CD4-positive, alpha-beta T cell treated with Interleukin-4 for 4 hours (primary cell): ENCODE measurements around the gene PLVAP.

ENCODE experiments used
- DNase-seq: peaks from one replicate; pipeline ENCODE4 v3.0.0-alpha.2; 2020

The PLVAP gene

DNA sequence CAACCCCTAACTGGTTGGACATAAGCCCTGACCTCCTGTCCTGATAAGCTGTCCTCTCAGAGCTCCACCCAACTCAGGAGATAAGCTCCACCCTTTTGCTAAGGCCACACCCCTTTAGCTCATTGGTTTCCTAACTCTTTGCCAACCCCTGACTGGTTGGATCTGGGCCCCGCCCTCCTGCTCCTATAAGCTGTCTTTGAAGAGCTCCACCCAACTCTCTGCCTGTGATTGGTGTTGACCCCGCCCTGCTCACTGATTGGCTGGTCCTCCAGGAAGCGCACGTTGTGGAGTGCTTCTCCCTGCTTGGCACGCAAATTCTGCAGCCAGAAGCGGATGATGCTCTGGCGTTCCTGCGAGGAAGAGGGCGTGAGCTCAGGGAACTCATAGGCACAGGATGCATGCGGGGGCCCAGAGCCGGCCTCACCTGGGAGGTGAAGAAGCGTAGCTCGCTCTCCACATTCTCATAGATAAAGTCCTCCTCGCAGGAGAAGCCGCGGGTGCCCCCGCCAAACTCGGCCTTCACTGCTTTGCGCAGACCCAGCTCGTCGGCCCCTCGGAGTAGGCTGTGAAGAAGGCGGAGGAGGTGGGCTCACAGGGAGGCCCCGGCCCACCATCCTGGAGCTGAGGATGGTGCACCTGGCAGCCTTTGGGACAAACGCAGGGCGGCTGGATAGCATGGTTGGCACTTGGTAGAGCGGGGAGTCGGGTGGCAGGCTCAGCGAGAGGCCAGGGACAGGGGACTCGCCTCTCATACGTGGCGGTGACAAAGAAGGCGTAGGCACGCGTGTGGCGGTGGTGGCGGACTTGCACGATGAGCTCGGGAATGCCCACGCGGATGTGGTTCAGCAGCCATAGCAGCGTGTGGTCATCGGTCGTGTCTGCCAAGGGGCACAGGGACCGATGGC lies 44.2 kb downstream of the PLVAP start:
- DNase-seq = no peak

DNA sequence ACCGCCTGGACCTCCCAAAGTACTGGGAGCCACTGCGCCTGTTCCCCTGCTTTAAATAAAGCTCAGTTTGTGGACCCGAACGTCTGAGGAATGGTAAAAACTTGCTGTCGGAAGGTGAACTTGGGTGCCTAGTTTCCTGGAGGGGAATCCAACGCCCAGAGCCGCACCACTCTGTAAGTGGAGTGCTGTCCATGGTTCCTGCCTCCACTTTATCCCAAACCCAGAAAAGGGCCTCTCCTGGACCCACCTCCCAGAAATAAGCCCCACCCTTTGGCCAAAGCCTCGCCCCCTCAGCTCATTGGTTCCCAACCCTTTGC lies 44.8 kb downstream of the PLVAP start:
- DNase-seq = no peak

DNA sequence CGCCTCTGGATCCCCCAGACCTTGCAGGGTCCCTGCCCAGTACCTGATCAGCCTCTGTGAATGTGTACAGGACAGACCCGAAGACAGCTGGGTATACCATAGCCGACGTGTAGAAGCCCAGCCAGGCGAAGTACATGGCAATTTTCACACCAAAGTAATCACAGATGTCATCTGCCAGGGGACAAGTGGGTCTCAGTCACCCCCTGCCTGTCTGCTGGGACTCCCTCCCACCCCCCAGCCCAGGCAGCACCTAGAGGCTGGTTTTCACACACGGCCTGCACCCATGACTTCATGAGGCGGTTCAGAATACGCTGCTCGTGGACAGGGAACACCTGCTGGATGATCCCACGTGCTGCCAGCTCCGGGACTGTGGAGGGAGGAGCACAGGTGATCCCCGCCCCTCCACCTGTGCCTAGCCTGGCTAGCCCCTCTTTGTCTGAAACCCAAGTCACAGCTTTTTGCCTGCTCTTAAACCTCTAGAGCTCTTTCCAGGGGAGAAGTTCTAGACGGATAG lies 46.0 kb downstream of the PLVAP start:
- no peak for DNase-seq

DNA sequence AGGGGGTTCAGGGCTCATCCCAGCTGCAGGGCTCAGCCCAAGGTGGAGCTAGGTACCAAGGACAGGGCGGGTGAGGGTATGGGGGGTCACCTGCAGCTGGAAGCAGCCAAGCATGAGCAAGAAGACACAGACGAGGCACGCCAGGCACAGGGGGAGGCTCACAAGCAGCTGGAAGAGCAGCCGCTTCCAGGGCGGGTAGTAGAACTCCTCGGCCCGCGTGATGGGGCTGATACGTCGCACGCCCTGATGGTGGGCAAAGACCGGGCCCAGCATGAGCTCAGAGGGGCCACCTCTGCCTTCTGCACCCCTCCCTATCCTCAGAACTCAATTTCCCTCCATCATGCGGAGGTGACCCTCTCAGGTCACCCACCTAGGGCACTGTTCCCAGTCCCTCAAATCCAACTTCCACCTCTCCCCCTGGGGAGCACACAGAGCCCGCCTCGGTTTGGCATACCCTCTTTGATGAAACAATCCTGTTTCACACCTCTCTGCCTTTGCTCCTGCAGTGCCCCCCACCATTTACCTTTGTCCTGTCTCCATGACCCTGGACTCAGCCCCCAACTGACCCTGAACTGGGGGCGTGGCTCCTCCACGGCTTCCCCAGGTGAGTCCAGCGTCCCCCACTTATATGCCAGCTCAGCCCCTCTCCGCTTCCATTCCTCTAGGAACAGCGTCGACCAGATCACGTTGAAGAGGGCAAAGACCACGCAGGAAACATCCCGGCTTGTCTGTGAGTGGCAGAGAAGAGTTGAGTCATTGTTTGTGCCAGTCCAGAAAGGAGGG lies 46.7 kb downstream of the PLVAP start:
- DNase-seq = no peak

DNA sequence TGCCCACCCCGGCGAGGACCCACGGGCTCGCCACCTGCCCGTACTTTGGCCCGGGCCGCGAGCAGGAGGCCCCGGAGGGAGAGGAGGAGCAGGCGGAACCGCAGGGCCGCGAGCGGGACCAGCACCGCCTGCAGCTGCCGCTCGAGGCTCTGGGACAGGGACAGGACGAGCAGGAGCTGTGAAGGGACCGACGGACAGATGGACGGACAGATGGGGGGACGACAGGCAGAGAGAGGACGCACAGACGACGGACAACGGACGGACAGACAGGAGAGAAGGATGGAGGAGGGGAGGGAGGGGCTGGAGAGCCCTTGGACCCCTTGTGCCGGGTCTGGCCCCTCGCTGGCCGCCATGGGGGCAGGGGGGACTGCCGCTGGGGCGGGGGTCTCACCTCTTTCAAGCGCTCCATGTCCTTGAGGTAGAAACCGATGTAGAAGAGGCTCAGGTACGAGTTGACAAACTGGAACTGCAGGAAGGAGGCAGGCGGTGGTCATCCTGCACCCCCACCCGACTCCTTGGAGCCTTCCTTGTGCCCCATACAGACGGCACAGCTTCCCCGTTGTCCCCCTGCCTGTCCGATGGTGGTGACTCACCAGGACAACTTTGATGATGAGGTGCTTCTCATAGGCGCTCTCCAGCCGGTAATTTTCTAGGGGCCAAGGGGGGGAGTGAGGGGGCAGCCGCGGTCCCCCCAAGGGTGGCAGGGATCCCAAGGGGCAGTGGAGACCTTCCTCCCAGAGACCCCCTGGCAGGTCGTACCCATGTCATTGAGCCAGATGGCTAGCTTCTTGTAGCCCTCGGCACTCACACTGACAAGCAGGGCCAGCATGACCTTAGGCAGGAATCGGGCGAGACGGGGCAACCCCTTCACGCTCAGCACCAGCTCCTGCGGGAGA lies 47.5 kb downstream of the PLVAP start:
- DNase-seq = no peak

DNA sequence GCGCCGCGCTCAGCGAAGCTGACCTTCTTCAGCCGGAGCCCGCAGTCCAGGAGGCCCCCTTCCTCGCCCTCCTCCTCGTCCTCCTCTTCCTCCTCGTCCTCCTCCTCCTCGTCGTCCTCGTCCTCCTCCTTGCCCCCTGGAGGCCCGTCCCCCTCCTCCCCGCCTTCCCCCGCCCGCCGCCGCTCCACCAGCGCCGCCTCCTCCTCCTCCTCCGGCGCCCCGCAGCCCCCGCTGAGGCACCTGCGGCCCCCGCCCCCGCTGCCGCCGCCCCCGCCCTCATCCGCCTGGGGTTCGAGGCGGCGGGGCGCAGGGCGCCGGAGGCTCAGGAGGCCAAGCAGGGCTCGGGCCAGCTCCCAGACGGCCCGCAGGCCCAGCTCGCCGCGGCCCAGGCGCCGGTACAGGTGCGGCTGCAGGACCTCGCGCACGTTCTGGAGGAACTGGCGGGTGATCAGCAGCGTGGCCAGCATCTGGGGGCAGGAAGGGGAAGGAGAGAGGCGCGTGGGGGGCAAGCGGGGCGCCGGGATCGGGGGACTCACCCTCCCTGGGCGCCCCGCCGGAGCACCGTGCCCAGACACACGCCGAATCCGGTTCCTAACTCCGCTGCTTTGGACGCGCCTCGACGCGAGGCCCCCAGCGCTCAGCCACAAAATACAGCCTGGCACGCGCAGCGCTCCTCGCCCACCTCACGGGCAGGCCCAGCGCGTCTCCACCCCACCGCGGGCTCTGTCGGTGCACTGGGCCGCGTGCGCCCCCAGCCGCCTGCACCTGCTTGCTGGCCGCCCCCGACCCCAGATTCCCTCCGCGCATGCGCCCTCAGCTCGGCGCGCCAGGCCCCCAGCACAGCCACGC lies 48.4 kb downstream of the PLVAP start:
- DNase-seq = peak; percentile 15

DNA sequence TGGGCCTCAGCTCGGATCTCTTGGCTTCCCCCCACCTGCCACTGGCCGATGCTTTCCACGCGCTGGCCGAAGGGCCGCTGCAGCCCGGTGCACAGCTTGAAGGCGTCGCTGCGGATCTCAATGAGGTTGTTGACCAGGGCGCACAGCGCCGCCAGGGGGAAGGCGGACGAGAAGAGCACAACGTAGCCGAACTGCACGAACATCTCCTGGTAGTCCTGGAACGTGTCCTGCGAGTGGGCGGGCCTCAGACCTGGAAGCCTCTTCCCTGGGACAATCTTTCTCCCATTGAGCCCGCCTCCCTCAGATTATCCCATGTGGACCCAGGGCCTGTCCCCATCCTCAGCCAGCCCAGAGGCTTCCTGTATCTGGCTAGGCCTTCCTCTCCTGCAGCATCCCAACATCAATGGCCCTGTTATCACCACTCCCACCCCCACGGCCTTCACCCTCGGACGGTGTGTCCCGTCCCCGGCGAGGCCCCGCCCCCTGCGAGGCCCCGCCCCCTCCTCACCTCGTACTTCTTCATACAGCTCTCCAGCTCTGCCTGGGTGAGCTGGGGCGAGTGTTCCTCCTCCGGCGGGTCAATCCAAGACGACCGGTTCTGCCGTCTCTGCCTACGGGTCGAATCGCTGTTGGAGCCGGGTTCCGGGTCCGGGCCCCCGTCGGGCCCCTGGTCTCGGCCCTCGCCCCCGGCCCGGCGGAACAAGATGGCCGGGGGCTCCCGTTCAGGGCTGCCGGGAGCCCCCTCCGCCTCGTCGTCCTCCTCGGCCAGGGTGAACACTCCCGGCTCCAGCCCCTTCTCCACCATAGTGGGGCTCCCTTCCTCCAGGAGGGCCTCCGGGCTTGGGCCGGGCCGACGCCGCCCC lies 49.3 kb downstream of the PLVAP start:
- DNase-seq = peak; percentile 38

DNA sequence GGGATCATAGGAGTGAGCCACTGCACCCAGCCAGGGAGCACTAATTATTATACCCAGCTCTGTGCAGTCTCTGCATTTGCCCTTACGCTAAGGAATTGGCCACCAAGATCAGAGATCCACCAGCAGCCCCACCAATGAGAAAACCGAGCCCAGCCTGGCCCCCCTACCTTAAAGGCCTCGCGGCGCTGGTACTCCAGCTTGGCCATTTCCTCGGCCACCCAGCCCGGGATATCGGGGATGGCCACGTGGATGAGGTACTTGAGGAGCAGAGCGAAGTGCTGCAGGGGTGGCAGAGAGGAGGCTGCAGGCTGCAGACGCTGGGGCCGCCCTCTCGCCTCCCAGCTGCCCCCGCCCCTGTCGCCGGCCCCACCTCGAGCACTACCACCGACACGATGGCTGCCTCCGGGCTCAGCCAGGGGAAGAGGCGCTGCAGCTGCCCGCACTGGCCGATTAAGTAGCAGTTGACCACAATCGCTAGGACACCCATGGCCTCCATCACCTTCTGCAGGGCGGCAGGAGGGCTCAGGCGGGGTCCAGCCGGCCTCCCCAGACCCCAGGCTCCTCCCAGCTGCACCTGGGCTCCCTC lies 50.0 kb downstream of the PLVAP start:
- no peak for DNase-seq

DNA sequence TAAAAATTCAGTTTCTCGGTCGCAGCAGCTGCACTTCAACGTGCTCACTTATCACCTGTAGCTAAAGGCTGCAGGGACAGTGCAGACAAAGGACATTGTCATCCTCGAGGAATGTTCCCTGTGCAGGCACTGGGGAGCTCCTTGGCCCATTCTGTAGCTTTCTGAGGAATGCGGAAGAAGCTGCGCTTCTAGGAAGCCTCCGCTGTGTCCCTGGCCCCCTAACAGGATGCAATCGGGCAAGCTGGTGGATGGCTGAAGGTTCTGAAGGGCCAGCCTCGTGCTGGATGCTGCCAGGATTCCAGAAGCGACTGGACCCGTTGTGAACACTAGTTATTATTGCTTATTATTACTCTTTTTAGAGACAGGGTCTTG lies 50.6 kb downstream of the PLVAP start:
- no peak for DNase-seq

DNA sequence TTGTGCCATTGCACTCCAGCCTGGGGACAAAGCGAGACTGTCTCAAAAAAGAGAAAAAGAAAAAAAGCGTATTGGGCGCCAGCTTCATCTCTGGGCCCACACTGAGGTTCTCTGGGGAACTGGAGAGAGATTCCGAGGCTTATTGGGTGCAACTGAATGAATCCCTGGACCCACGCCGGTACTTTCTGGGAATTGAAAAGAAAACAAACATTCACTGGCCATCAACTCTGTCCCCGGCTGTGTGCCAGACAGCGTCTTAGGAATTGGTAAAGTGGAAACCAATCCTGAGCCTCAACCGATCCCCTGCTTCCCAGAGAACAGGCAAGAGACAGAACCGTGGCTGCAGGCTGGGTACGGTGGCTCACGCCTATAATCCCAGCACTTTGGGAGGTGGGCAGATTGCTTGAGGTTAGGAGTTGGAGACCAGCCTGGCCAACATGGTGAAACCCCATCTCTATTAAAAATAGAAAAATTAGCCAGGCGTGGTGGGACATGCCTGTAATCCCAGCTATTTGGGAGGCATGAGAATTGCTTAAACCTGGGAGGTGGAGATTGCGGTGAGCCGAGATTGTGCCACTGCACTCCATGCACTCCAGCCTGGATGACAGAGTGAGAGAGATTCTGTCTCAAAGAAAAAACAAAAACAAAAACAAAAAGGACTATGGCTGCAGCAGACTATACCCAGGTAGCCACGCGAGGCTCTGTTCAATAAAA lies 51.1 kb downstream of the PLVAP start:
- DNase-seq = no peak

DNA sequence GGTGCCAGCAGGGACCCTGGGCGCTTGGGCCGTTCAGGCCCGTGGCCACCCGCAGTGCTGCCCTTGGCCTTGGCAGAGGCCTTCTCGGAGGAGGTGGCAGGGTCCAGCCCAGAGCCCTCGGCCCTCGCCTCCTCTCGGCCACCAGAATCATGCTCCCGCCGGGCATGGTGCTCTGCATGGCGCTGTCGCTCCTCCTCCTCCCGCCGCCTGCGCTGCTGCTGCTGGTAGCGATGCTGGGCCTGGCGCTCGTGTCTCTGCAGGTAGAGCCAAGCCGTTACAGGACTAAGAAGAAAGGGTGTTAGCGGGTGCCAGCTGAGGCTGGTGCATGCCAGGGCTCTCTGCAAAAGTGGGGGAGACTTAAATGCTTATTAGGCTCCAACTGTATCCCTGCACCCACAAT lies 52.0 kb downstream of the PLVAP start:
- DNase-seq = no peak

DNA sequence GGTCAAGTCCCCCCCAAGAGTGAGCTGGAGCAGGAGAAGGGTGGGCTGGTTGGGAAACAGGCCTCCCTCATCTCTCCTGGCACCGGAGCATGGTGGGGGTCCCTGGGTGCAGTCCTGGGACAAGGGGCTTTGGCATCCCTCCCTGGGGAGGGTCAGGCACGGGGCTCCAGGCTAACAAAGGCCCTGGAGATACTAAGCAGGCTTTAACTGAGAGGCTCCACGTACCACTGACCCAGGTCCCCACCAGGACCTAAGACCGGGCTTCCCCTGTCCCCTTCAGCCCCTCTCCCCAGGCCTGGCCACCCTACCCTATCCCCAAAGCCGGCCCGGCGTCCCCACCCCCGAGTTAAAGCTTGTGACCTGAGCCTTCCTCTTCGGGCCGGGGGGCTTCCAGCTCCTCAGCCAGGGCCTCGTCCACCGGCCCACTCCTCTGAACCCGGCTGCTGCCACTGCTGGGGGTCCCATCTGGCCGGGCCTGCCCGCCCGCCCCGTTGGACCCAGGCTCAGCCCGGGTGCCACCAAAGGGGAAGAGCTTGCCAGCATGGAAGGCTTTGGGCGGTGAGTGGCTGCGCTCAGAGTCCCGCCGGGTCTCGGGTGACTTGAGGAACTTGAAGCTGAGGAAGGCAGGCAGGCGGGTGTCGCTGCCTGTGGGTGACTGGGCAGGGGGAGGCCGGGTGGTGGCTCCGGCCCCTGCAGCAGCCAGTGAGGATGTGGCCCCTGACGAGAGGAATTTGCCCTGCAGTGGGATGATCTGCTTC lies 52.6 kb downstream of the PLVAP start:
- DNase-seq = no peak

DNA sequence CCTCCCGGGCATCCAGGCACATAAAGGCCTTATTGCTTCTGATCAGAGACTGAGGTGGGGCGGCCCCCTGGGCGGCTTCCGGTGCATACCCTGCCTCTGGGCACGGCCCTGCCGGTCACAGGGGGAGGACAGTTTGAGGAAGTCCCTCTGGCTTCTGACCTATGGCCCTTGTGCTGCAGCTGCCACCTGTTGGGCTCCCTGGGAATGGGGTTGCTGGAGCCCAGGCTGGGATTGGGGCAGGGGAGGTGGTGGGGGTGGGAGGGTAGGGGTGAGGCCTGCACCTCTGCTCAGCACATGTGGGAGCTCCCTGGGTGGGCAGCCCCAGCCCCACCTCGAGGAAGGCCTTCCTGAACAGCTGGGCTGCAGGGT lies 53.2 kb downstream of the PLVAP start:
- no peak for DNase-seq

DNA sequence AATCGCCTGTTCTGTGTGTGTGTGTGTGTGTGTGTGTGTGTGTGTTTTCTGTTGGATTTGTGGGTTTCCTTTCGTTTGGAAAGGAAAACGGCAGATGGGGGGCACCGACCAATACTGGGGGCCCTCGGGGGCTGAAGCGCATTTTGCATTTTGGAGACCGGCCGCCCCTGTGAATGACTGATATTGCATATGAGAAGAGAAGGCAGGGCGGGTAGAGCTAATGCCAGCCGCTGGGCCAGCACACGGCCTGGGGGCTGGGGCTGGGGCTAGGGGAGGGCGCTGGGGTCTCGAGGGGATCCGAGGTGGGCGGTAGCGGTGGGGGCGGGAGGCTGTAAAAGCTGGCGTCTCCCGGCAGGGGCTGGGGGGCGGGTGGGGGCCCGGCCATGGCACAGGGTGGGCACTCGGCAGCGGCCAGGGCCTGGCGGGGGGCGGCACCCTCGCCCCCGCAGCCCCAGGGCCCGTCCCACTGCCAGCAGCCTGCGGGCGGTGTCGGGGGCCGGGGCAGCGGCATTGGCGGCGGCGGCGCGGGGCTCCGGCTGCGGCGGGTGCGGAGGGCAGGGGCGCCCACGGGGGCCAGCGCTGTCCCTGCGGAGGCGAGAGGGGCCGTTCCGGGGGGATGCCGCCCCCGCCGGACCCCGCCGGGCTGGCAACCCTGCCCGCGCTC lies 53.7 kb downstream of the PLVAP start:
- no peak for DNase-seq

DNA sequence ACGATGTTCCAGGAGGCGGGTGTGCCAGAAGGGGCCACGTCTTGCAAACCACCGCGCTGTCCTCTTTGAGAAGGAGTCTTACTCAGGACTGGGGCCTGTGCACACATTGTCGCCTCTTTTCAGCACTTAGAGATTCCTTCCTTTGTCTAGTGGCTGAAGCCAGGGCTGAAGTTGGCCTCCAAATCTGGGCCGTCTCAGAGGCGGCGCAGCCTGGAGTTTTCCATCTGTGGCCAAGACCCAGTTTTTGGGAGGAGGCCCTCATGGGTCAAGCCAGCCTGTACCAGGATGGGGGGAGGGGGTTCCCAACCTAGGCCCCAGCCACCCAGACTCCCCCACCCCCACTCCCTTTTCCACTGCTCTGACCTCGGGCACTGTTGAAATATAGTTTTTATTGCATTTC lies 54.3 kb downstream of the PLVAP start:
- DNase-seq = no peak

DNA sequence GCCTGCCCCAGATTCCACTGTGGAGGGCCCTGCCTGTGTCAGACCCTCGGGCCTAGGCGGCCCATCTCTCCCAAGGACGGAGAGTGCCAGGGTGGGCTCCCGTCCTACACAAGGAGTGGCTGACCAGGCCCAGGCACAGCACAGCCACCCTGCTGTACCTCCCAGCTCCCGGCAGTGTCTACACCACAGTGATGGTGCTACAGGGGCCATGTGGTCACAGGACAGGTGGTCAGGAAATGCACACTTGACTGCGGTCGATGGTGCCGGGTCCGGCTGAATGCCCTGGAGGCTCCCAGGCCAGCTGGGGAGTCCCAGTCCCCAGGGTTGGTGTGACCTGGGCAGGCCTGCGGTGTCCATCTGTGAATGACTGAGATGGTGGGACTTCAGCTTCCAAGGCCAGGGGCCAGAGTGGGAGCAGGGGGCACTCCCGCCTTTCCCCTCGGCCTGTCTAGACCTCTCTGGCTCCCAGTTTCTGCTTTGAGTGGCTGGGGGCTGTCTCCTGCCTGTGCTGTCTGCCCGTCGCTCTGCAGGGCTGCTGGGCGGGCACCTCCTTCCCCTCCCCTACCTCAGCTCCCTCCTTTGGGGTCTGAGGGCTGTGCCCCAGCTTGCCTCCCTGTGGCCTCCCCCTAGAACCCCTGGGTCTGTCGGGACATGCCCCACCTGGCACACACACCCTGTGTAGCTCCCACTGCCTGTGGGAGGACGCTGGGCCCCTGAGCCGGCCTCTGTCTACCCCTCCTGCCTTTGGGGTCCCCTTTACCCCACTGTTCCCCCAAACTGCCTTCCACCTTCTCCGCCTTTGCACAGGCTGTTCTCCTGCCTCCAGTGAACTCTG lies 55.3 kb downstream of the PLVAP start:
- no peak for DNase-seq

DNA sequence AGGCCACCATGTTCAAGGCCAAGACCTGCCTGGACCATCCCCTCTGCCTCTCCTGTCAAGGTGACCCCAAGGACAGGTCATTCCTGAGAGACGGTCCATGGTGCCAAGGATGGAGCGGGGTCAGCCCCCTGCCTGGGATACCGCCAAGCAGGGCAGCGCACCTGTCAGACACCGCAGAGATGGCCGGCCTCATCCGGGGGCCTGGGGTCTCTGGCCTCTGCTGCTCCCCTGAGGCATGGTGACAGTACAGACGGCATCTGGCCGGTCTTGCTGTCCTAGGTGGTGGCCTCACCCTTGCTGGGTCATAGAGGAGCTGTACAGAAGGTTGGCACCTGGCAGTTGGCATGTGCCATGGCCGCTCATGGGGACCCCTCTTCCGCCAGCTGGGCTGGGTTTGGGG lies 56.7 kb downstream of the PLVAP start:
- no peak for DNase-seq
